NCI-H1048 (cell line): ENCODE data around the gene MYLK4.
A peak's percentile ranks its signal among the peaks of the same experiment; 100 is the strongest.
"Not testable (repeated sequence)": the region's sequence is repeated elsewhere in the genome, so short reads cannot be mapped to it uniquely, and the experiment has no call there.

Experiments
- DNase-seq: peaks from one replicate; lab custom pipeline; 2025; lab: John Stamatoyannopoulos, UW

MYLK4 gene

GRCh38 chr6:2777249-2777648 is 26.5 kb upstream of the MYLK4 start:
- DNase-seq, result no peak

- no peak for DNase-seq
Measured at GRCh38 chr6:2775003-2775402, 24.3 kb upstream of the MYLK4 start.

GRCh38 chr6:2773449-2773848 is 22.7 kb upstream of the MYLK4 start:
- no peak for DNase-seq

GRCh38 chr6:2772840-2773239 is 22.1 kb upstream of the MYLK4 start:
- DNase-seq, result no peak

- no peak for DNase-seq
Measured at GRCh38 chr6:2771079-2771478, 20.4 kb upstream of the MYLK4 start.

- DNase-seq, result no peak
Measured at GRCh38 chr6:2770171-2770570, 19.4 kb upstream of the MYLK4 start.

- no peak for DNase-seq
Measured at GRCh38 chr6:2768696-2769095, 18.0 kb upstream of the MYLK4 start.

- DNase-seq, result no peak
Measured at GRCh38 chr6:2767657-2768524, 17.2 kb upstream of the MYLK4 start.

GRCh38 chr6:2766767-2767656 is 16.3 kb upstream of the MYLK4 start:
- no peak for DNase-seq

- DNase-seq, result no peak
Measured at GRCh38 chr6:2765896-2766766, 15.4 kb upstream of the MYLK4 start.

- peak; percentile 96 for DNase-seq
Measured at GRCh38 chr6:2765166-2765895, 14.6 kb upstream of the MYLK4 start, which contains the start of gene WRNIP1. Gene WRNIP1, plus strand, starts transcription at chr6:2765393. Its CDS starts 230 bp downstream, at chr6:2765623.

GRCh38 chr6:2764610-2765165 is 14.0 kb upstream of the MYLK4 start:
- no peak for DNase-seq

- DNase-seq, result no peak
Measured at GRCh38 chr6:2763876-2764540, 13.3 kb upstream of the MYLK4 start.

- DNase-seq, result no peak
Measured at GRCh38 chr6:2763345-2763841, 12.7 kb upstream of the MYLK4 start.

GRCh38 chr6:2762868-2763267 is 12.1 kb upstream of the MYLK4 start:
- not testable (repeated sequence) for DNase-seq

- no peak for DNase-seq
Measured at GRCh38 chr6:2760882-2761842, 10.4 kb upstream of the MYLK4 start.

GRCh38 chr6:2758980-2759379 is 8.3 kb upstream of the MYLK4 start:
- DNase-seq, result no peak

GRCh38 chr6:2756687-2757224 is 6.0 kb upstream of the MYLK4 start:
- DNase-seq, result no peak

- DNase-seq, result no peak
Measured at GRCh38 chr6:2756241-2756640, 5.5 kb upstream of the MYLK4 start.
